WTC11 (cell line): Measurements from ENCODE around the gene SFT2D3.

Experiments
- CTCF ChIP-seq: fragments of 200-600 bp; IDR thresholded peaks from 2 replicates; pipeline ENCODE4 v1.8.0; 2022; ENCODE audit warnings: antibody characterized with exemption
- KAT7 ChIP-seq: sonication (generic); formaldehyde crosslinking; IDR thresholded peaks from 2 replicates; pipeline ENCODE4 v1.8.1; 2023; ENCODE audit warnings: missing genetic modification reagents, mild to moderate bottlenecking, borderline replicate concordance
- MAX ChIP-seq: sonication (generic); formaldehyde crosslinking; IDR thresholded peaks from 2 replicates; pipeline ENCODE4 v1.8.0; 2022; ENCODE audit warnings: mild to moderate bottlenecking, missing genetic modification reagents
- NR3C1 ChIP-seq: sonication (generic); formaldehyde crosslinking; conservative IDR thresholded peaks from 2 replicates; pipeline ENCODE4 v1.8.1; 2023; ENCODE audit warnings: low read depth, mild to moderate bottlenecking, missing genetic modification reagents
- ZNF416 ChIP-seq: fragments of 250-450 bp; sonication (Bioruptor Pico); IDR thresholded peaks from 2 replicates; pipeline ENCODE4 v1.9.0; 2021; ENCODE audit warnings: mild to moderate bottlenecking, inconsistent platforms

- no peak for TF ChIP-seq CTCF
- TF ChIP-seq MAX (CRISPR knock-in tag): no peak
- TF ChIP-seq KAT7 (CRISPR knock-in tag): no peak
- TF ChIP-seq NR3C1 (CRISPR knock-in tag): no peak
- no peak for TF ChIP-seq ZNF416 (CRISPR knock-in tag)
Measured at GRCh38 chr2:127683757-127684156, 17.5 kb upstream of the SFT2D3 start.
